ENCODE measurements around the gene MEOX2.

Gene MEOX2

DNA sequence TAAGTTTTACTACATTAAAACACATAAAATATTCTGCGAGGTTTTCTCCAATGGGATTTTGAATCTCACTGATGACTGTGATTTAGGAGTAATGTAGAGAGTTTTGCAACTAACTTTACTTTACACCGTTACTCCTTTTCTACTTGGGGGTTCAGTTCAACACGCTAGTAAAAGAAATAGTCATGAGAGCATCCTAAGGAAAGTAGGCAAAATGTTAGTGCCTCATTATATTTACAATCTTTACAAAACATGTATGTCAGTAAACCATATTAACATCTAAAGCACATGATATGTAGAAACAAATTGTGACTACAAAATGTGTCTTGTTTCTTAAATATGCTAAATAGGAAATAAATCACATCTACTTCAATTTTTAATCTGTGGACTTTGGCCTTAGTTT lies 6.0 kb downstream of the MEOX2 start:
- no peak for DNase-seq

DNA sequence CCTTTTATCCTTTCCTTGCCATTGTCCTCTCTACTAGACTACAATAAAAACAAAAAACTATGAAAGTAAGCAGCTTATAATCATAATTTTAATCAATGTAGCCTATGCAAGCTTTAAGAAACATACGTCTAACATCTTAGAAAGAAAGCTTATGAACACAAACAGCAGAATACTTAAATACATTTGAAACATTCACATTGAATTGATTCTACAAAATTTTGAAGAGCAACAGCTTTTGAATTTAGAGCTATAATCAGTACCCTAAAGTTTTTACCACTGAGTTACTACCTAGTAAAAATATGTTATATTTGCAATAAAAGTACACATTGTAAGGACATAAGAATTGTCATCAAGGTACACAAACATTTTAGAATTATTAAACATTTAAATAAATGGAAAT lies 7.2 kb downstream of the MEOX2 start:
- no peak for DNase-seq

DNA sequence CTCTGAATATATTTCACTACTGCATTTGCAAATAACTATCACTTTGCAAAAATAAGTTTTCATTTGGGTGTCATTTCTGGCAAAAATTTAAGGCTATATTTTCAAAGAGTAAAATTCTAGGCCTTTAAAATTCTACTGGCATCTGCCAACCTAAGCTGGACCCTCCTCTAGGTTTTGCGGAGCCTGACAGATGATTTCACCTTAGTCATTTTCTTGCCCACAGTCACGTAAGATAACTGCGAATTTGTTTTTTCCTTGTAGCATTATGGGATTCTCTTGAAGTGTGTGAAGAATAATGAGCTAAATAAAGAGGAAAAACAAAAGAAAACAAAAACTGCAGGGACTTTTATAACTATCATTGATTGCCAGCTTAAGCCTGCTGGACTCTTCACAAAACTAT lies 7.8 kb downstream of the MEOX2 start:
- no peak for DNase-seq

DNA sequence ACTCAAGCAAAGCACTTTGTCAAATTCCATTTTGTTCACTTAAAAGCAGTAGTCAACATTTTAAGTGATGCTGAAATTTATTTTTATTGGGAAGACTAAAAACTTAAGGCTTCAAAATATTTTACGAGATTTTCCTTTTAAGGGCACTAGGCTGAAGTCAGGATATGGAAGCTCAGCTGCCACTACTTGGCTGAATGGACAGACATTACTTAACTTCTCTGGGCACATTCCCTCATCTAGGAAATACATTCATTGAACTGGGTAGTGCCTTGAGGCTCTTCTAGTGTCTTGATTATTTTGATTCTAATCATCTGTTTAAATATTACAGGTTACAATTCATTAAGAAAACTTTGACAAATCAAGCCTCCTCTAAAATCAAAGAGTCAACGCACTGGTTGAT lies 11.1 kb downstream of the MEOX2 start:
- no peak for DNase-seq

DNA sequence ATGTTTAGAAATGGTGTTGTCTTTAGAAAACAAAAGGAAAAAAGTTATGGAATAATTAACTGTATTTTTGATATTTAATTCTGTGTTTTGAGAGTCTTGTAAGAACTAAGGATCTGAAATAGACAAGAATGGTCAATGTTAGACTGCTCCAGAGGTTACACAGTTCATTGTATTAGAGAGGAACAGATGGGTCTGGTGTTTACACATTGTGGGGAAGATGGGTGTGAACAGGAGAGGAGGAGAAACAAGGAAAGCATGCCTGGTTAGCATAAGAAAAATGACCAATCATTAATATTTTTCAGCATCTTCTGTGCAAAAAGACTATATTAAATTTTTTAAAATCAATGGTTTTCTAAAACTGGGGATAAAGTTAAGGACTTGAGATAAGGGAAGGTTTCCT lies 11.9 kb downstream of the MEOX2 start:
- no peak for DNase-seq

DNA sequence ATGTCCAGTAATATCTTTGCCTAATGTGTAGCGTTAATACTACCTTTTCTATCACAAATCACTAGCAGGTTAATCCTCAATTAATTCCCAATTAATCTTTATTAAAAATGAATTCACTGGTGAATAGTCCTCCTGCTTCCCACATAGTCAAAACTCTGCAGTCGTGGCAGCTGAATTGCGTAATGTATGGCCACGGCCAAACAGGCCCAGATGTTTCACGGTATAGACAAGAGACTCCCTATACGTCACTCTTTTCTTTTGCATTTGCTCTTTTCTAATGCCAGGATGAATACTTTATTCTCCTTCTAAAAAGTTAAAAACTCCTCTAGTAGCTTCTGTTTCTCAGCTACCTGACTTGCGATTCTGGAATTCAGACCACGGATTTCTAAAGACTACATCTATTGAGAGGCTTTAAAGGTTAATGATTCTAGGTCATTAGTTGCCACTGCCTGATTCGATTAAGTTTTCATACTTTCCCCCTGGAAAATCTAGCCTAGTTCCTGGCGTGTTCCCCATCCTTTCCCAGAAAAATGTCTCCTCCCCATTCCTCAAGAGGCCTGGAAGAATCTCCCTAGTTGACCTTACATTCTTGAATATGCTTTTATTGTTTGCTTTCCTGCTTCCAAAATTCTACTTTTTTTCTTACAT lies 16.9 kb downstream of the MEOX2 start:
- DNase-seq, result no peak

DNA sequence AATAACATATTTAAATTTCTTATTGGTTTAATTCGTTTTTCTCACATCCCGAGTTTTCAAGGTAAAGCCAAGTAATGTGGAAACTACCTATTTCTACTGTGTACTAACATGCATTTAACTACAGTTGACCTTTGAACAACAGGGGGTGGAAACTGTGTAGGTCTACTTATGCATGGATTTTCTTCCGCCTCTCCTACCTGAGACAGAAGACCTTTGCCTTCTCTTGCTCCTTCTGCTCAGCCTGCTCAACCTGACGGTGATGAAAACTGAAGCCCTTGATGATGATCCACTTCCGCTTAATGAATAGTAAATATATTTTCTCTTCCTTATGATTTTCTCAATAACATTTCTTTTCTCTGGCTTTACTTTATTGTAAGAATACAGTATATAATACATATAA lies 18.5 kb downstream of the MEOX2 start:
- no peak for DNase-seq

DNA sequence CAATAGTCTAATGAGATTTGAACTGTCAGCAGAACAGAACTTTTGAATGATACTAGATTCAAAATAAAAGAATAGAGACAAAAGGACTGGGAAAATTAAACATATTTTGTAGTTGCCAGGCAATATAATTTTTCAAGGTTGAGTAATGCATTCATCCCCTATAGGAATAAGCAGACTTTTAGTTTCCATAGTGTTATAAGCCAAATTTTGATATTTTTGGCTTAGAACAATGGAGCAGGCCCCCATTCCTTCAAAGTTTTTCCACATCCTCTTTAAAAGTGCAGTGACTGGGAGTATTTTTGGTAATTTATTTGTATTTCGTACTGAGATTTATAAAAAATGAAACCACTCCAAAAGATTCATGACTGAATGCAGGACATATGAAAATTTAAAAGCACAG lies 24.0 kb downstream of the MEOX2 start:
- no peak for DNase-seq

DNA sequence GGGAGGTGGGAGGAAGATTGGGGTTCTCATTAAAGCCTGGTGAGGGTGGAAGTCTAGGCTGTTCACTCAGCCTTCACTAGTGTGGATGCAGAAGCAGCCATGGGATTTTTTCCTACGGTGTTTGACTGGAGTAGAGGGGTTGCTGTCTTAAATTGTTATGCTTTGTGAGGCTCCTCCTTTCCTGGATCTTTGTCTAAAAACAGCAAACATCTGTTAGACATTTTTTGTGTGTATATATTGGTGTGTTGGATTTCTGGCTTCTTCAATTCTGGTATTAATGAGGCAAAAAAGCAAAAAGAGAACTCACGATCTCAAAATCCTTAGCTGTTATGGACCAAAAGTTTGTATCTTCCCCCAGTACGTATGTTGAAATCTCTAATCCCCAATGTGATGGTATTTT lies 28.2 kb downstream of the MEOX2 start:
- no peak for DNase-seq

DNA sequence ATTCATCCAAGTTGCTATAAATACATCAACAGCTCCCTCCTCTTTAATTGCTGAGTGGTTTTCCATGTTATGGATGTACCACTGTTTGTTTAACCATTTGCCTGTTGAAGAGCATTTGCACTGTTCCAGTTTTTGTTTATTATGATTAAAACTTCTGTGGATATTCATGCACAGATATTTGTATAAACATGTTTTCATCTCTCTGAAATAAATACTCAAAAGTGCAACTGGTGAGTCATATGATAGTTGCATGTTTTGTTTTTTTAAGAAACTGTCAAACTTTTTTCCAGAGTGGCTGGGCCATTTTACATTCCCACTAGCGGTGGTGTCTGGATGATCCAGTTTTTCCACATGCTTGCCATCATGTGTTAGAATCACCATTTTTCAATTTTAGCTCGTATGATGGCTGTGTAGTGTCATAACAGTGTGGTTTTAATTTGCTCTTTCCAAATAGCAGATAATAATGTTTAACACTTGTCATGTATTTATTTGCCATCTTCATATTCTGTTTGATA lies 33.6 kb downstream of the MEOX2 start:
- DNase-seq, result no peak

DNA sequence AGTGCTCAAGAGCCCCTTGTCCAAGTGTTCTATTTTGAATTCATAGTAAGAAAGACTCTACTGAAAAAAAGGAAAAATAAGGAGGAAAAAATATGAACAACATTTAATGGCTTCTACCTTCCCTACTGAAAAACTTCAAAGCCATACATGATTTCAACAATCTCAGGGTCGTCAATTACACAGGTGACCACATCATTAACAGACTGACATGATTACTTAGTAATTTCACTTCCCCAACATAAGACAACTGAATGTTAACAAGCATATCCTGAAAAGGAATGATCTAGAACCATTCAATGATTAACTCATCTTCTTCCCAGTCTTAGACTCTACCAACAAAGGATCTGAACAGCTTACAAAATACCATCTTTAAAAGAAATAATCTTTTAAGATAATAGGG lies 34.8 kb downstream of the MEOX2 start:
- DNase-seq, result no peak

DNA sequence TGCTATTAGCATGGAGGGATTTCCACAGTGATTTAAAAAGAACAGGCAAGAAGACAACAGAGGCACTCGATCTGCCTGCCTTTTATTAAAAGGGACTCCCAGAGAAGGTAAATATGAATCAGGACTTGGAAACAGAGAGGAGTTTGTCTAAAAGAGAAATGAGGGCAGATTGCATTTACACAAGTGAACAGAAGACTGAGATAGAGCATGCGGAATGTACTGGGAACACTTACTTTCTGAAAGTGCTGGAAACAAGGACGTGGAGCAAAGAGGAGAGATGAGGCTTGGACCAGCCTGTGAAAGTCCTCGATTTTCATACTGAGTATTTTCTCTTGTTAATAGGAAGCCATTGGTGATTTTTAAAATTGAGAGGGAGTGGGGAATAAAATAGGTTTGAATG lies 35.7 kb downstream of the MEOX2 start:
- DNase-seq, result no peak

DNA sequence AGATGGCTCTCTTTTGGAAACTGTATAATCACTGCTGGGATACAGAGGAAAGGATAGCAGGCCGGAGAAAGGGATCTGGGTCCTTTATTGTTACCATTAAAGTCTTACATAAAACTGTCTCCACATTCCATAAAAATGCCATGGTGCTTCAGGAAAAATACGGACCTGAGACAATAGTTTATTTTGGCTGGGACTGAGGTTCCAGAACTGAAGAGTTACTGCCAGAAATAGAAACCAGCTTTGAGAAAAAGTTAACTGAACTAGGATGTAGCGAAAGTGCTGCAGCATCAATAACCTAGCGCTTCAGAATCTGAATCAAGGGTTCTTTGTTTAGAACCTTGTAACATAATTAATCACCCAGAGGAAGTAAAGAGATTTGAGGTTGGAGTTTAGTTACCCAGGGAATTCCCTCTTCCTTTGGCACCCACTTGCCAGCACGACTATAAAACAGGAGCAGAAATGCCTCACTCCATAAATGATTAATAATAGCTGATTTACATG lies 38.0 kb downstream of the MEOX2 start:
- no peak for DNase-seq

DNA sequence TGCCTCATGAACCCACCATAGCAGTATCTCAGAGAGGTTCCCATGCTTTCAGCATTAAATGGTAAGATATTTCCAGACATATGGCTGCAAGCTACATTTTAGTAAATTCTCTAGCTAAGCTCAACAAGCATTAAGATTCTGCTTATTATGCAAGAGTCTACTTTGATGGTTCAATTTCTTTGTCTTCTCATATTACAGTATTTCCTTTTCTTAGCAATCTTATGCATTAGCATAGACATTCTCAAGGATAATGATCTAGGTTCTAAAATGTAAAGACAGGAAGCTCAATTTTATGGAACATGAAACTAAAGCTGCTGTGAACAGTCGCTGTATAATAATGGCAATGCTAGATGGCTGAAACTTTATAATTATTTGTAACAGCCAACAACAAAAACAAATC lies 39.2 kb downstream of the MEOX2 start:
- DNase-seq, result no peak

DNA sequence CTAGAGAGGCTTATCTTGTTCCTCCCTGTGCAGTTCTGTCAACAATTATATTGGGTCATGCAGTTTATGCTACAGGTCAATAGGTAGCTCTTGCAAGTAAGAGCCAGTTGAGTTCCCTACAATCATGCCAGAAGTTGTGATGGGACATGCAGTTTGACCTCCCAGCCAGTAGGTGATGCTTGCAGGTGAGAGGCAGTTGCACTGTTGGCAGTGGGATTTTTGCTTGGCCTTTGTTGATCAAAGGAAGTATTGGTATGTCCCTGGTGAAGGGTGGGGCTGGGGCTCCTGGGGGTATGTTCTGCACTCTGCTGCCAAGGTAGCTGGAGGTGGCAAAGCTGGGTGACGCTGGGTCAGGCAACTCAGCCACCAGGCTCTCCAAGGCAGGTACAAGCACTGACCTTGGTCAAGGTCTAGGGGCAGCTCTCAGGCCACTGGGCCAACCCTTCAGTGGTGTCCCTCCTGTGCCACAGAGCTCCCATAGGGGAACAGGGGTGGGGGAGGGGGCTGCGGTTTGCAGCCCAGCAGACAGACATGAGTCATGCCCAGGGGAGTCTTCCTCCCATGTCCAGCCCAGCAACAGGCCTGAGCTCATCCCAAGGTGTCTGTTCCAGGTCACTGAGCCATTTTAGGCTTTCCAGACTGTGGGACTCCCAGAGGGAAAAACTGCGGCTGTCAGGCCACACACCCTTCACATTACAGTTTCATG lies 43.3 kb downstream of the MEOX2 start:
- DNase-seq, result no peak

DNA sequence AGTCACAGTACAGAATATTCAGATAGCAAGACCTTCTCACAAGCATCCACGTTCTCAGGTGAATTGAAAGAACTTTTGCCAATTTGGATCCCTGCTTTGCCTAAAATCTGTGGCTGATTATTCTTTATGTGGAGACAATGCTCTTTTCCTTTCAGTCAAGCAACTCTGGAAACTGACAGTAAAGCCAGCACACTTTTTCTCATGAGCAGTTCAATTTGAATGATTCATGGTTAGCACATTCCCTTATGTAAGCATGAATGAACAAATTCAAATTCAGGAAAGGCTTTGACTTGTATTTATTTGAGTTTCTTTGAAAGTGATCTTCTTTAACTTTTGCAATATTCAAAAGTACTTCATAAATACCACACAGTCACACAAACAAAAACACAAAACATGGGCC lies 57.6 kb downstream of the MEOX2 start:
- no peak for DNase-seq

DNA sequence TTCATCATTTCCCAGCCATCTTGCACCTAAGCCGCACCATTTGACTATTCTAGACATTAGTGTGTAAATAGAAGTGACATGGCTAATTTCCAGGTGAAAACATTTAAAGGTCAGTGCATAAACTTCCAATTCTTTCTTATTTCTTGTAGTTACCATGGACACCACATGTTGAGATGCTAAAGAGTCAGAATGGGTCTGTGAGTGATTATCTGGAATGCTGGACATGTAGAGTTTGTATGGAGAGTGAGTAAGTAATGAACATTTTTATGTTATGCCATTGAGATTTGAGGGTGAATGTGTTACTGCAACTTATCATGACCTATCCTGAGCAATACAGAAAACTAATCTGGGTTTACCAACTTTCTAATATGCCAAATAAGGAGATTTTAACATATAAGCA lies 60.4 kb downstream of the MEOX2 start:
- DNase-seq, result no peak

DNA sequence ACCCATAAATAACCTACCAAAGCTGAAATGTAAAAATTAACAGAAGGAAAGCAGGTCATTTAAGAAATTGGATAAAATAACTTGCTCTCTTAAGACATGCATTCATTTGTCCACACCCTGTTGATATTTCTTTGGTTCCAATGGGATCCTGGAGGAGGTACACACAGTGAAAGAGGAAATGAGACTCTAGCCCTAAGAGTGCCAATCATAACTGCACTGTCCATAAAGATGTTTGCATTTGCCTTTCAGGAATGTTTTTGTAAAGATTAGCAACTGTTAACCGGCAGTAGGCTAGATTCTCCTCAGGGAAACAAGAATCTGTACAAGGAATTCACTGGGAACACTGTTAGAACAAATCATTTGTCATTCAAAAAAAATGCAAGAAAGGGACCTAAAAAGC lies 61.0 kb downstream of the MEOX2 start:
- no peak for DNase-seq

DNA sequence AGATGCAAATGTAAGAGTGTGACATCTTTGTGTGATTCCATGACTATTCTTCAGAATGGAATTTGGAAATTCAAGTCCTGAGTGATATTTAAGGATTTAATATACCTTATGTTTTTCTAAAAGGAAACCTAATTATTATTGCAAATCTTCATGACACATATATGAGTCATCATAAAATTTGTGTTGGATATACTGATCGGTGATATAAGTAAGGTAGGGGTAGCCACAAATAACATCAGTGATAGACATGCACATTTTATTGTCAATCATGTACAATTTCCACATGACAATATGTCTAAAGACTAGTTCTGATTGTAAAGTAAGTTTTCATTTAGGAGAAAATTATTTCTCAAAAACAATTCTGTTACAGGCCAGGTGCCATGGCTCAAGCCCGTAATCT lies 65.0 kb downstream of the MEOX2 start:
- DNase-seq, result no peak

DNA sequence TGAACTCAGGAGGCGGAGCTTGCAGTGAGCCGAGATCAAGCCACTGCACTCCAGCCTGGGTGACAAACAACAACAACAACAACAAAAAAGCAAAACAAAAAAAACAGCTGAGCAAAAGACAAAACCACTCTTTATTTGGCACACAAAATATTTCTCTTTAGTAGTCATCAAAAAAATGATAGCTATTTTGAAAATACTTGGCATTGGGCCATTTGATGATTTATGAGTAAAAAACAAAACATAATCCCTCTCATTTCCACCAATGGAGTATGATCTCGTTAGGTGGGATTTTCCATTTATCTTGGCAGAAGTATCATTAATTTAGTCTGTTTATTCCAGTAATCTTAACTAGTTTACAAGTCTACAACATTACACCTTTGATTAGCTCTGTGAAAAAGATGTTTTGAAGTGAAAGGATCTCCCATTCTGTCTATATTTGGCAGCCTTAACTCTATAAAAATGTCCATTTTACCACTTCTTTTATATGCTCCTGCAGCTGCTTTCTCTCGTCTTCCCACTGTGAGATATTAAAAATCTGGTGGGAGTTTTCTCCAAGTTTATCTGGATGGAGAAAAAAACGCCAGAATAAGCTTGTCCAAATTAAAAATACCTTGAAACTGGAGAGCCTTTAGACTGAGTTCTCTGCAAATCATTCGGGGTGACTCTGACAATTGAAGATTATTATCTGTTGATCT lies 65.8 kb downstream of the MEOX2 start:
- no peak for DNase-seq

DNA sequence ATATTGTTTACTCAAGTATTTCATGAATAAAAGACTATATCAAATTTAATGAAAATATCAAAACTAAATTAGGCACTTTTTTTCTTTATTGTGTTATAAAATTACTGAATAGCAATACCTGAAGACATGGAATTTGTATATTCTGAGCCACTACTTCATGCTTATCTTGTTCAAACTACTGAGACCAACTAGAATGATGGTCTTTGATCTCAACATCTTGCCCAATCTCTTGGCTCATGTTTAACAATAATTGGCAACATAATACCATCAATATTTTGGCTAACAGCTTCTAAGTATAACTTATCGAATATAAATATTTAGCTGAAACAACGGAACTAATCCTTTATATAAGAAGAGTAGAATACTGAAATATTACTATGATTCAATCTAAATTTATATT lies 68.2 kb downstream of the MEOX2 start:
- no peak for DNase-seq

DNA sequence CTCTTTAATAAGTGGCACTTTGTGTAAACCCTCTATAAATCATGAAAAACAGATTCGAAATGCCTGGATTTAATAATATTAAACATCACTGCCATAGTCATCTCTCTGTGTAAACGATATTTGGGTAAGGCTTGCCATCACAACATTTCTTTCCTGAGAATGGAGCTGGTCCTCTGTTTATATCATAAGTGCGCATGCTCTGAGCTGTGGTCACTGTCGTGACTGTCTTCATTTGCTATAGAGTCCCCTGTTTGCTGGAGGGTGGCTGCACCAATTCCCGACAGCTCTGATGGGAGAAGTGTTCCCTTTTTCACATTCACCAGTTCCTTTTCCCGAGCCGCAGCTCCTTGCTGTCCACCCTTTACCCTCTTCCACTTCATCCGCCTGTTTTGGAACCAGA lies 74.3 kb downstream of the MEOX2 start:
- DNase-seq, result no peak

DNA sequence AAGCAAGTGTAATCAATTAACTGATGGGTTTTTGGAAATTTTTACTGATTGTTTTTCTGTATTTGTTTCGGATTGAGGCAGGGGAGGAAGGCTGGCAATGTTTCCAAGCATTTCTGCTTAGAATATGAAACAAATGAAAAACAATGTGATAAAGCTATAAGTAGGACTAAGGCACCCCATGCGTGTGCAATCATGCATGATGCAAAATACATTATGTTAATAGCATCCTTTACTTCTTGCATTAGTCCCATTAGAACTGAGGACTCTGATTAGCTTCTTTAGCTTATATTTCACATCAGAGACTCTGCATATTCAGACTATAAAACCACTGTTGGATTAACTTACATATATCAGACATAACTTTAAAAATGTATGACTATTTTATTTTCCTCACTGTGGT lies 76.0 kb downstream of the MEOX2 start:
- DNase-seq, result no peak

DNA sequence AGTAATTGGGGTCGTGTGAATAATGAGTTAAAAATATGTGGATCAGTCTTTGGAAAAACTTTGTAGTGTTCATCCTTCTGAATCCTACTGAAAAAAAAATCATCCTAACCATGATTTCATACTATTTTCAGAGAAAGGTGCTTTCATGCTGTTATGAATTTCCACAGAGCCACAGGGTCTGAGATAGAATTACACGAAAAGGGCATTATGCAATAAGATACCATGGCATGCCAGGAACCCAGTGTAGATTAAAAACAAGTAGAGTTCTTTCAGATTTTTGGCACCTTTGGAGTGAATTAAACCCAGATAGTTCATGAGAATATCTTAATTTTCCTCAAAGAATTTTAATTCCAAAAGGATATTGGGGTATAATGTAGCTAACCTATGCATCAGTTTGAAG lies 77.2 kb downstream of the MEOX2 start:
- no peak for DNase-seq

Data from activated effector memory CD4-positive, alpha-beta T cell treated with Interleukin-2 at 50 U/mL for 16 hours (primary cell).